ENCODE data around the gene KRTAP6-2. TPM values are rescaled to one million over a fixed set of nuclear protein-coding genes. Genes with fewer than 3 reads are reported as not detected.

The KRTAP6-2 gene
- total and polyA plus RNA-seq, 2 of the 13 experiments (the other 11 are each of a cell fraction or from before 2014, with no cell fraction given): not detected

GRCh38 chr21:30646904-30647414 lies 48.3 kb upstream of the KRTAP6-2 start (continued):
- no peak for TF ChIP-seq ZNF460 (CRISPR knock-in tag; IDR thresholded peaks at IDR 0.05; ENCODE audit: borderline replicate concordance)
- no peak for TF ChIP-seq ZNF574 (CRISPR knock-in tag; IDR thresholded peaks at IDR 0.05)
- no peak for TF ChIP-seq ZNF891 (CRISPR knock-in tag; IDR thresholded peaks at IDR 0.05)

GRCh38 chr21:30642564-30642963 lies 43.9 kb upstream of the KRTAP6-2 start, which contains the start of gene KRTAP20-3:
Gene KRTAP20-3, plus strand, starts transcription at chr21:30642864.
- H3K9ac ChIP-seq (ENCODE audit: insufficient read depth, low read depth, low read length): no peak within 1 kb of the TSS
- H3K4me2 ChIP-seq (ENCODE audit: low read depth, low read length): no peak within 1 kb of the TSS
- no peaks in the 10 kb centered on the region for H3K36me3 ChIP-seq (replicated peaks in 1 of 2; ENCODE audit: control insufficient read depth in 1 of 2, insufficient read depth in 2 of 2, low read length in 2 of 2)
- 44% methylated on average over 2 of the region's 2 CpGs for WGBS (ENCODE audit: low lambda C conversion rate)
- TF ChIP-seq ZNF839 (CRISPR knock-in tag; IDR thresholded peaks at IDR 0.05; ENCODE audit: borderline replicate concordance) (no peak), RAD21 (CRISPR knock-in tag; IDR thresholded peaks at IDR 0.05) (no peak), HOXA9 (CRISPR knock-in tag; IDR thresholded peaks at IDR 0.05; ENCODE audit: borderline replicate concordance) (no peak), EHMT2 (IDR thresholded peaks at IDR 0.05; ENCODE audit: borderline replicate concordance, low read depth, low read length) (no peak)
- H3K79me2 ChIP-seq (ENCODE audit: insufficient read depth, low read length): no peaks in the 10 kb centered on the region
- no peaks in the 10 kb centered on the region for H3K4me1 ChIP-seq (ENCODE audit: insufficient read depth, low read length)
- no peaks in the 10 kb centered on the region for H3K27me3 ChIP-seq (ENCODE audit: control insufficient read depth in 1 of 2, insufficient read depth in 2 of 2, low read length in 2 of 2)
- ChIA-PET CTCF (ENCODE audit: low intra/inter-chr PET ratio, low total read pairs) (no interaction called here), POLR2A (no interaction called here)
- no peak within 1 kb of the TSS for H3K4me3 ChIP-seq (replicated peaks in 1 of 3; ENCODE audit: insufficient read depth in 1 of 3, low read depth in 2 of 3, low read length in 3 of 3)
- FAIRE-seq: no peak
- DNase-seq (ENCODE audit: low spot score): no peak
- no peak for ATAC-seq
- no peak within 1 kb of the TSS for H3K27ac ChIP-seq (ENCODE audit: extremely low read length, insufficient read depth, low read length)
- BruUV-seq (replicated peaks): no TSS peak
- H3K9me3 ChIP-seq (ENCODE audit: low read length): peaks cover 79% of the 10 kb centered on the region
- no peaks in the 10 kb centered on the region for H4K20me1 ChIP-seq (ENCODE audit: insufficient read depth, low read length)
- intact Hi-C loops (cut with micrococcal nuclease; ENCODE audit: unreplicated experiment): no loop called here
- no peak within 1 kb of the TSS for H2AFZ ChIP-seq (ENCODE audit: low read length)
- in situ Hi-C loops (cut with HindIII; ENCODE audit: extremely low pct_ligation_motif_present, low pct_unique_long_range_greater_than_20kb): no loop called here

Data from HepG2 (cell line).